ENCODE measurements around the gene EREG.

The EREG gene

DNA sequence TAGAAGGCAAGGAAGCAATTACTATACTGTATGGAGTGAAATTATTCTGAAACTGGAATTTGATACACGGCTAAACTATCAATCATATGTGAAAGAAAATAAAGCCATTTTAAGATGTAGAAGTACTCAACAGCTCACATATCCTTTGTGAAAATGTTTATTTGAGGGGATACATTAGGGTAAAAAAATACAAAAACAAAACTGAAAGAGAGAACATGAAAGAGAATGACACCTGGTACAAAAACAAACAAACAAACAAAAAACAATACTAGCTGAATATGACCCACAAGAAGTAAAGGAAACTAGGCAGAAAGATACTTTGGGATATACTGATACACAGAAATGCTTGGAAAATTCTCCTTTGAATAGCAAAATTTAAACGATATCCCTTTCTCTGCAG, 59.2 kb downstream of the EREG start:
- DNase-seq = no peak

DNA sequence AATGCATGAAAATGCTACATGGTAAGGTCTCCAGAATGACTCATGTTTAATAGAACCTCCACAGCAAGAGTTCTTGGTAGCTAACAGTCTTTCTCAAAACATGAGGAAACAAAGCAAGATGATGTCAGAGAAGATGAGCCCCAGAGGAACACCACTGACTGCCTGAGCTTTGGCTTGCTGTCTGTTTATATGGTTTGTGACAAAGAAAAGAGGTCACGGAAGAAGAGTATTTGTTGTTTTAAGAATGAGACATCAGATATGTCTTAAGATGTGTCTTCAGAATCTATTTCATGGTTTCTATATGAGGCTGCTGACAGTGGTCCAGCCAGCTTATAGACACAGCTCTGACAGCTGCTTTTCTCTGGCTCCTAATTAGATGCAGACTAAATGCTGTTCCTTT, 61.2 kb downstream of the EREG start:
- no peak for DNase-seq

DNA sequence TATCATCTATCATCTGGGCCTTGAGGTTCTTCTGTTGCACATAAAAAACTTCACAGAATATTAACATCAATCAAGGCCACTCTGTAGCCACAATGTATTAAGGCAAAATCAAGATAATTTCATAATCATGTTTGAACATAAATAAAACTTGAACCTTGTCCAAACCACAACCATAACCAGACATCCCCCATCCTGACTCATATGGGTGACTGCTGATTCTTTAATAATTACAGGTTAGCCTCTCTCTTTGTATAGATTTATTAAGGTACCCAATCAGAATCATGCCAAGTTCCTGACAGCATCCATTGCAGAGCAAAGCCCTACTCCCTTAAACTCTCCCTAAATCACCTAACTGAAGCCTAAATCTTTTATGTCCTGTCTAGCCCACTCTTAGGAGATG, 63.3 kb downstream of the EREG start:
- no peak for DNase-seq

DNA sequence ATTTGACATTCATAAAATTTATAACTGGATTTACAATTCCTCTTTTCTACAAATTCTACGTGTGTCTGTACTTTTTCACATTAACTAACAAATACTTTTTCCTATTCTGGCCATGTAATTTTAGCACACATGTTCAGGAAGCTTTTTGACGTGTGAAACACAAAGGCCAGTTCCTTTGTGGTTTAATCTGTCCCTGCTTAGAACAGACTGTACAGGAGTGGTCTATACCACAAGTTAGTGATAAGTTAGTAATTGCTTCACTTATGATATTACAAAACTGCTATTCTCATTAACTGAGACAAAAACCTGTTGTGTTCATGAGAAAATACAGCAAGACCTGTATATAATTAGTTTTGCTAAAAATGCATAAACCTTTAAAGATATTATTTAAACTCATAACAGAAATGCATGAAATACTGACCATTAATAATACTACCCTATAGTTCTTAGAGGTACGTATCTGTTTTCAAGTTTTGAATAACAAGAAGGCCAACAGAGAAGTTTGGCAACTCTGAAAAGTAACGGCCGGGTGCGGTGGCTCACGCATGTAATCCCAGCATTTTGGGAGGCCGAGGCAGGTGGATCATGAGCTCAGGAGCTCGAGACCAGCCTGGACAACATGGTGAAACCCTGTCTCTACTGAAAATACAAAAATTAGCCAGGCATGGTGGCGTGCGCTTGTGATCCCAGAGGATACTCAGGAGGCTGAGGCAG, 66.3 kb downstream of the EREG start:
- DNase-seq = no peak

DNA sequence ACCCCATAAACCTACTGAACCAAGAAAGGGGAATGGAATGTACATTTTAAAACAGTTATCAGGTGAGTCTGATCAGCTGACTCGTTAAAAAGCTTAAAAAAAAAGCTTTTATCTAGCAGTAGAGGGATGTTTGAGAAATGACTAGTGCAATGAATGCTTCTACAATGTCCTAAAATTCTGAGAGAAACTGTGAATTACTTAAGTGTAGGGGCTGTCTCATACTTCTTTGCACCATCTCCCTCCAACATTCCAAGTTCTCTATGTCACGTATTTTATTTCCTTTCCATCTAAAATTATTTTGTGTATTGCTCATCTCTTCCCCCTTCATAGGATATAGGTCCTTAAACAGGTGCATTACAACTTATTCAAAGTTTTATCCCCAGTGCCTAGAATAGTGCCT, 68.1 kb downstream of the EREG start:
- DNase-seq = no peak

DNA sequence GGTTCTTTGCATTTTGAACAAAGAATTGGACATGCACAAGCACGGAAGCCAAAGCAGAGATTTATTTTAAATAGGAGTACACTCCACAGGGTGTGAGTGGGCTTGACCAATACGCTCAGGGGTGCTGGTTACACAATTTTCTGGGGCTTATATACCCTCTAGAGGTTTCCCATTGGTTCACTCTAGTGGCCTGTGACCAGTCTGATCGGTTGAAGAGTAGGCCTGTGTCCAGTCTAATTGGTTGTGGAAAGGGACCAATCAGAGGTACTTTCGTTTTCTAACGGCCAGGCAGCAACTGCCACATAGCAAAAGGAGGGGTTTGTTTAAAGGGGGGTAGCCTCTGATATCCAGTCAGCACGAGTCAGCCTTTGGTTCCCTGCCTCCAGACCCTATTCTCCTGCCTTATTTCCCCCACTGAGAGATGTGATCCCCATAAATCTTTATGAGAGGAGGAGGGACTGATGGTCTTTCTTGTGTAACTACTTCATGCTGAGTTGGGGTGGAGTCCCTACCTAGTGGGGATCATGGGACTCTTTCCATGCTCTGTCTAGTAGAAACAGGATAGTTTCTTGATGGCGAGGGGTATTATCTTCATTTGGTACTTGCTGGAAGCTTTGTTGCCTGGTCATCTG, 68.7 kb downstream of the EREG start:
- DNase-seq = no peak

DNA sequence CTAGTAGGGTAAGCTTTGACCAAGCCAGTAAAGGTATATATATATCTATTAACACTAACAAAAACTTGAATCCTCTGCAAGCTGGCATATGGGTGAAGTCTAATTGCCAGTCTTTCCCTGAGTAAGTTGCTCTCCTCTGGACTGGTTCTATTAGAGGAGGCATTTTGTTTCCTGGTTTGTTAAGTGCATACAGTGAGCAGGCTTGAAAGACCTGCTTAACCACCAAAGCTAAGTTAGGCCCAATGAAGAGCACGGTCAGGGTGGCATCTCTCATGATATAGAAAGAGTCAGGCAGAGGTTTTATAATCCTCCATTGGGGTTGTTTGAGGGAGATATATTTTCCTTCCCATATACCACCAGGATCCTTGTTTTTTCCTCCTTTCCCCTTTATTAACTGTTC, 70.4 kb downstream of the EREG start:
- DNase-seq = no peak

DNA sequence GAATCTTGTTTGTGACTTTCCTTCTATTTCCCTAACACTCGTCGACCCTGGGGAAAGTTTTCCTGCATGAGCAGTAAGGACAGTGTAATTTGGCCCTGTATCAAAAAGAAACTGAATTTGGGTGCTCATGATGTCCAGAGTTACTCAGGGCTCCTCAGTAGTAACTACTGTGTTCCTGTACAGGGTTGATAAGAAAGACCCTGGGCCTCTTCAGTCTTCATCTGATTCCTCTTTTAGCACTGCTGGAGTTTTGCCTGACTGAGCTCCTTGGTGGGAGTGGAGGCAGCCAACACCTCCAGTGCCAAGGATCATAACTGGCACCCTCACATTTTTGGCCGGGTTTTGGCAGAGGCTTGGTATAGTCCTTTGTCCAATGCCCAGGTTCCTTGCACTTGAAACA, 72.9 kb downstream of the EREG start:
- no peak for DNase-seq

Data from nucleus accumbens (tissue), 56 donors.